Stomach (tissue), 9 donors: ENCODE data around the gene PRMT7. TPM values are rescaled to one million over a fixed set of nuclear protein-coding genes. Genes with fewer than 3 reads are reported as not detected.

Experiments used
- DNase-seq, 2 donors: peaks; one replicate each; pipeline versions ENCODE4 v3.0.0 to v3.0.0-alpha.2; 2013 to 2019
- H3K27ac ChIP-seq, 5 donors: fragments of 200-600 bp in 4 of 5; sonication (generic) in 4 of 5; one replicate each; pipeline ENCODE4 v1.5.1; 2013 to 2019; ENCODE audit warnings: mild to moderate bottlenecking in 1 of 5, moderate library complexity in 1 of 5
- H3K27me3 ChIP-seq, 3 donors: fragments of 200-600 bp; sonication (generic); one replicate each; pipeline ENCODE4 v1.5.1; 2017 to 2019; ENCODE audit warnings: mixed run types in 1 of 3
- H3K36me3 ChIP-seq, 4 donors: fragments of 200-600 bp; sonication (generic); 1 replicate in 3 of 4; 2 replicates in 1 of 4; pipeline ENCODE4 v1.5.1; 2016 to 2019
- H3K4me1 ChIP-seq, 4 donors: fragments of 200-600 bp; sonication (generic); one replicate each; pipeline ENCODE4 v1.5.1; 2016 to 2019
- H3K4me3 ChIP-seq, 4 donors: fragments of 200-600 bp; sonication (generic) in 3 of 4; one replicate each; pipeline ENCODE4 v1.5.1; 2016 to 2019; ENCODE audit warnings: mild to moderate bottlenecking in 1 of 4
- H3K9me3 ChIP-seq, 4 donors: fragments of 200-600 bp; sonication (generic); one replicate each; pipeline ENCODE4 v1.5.1; 2016 to 2019
- EP300 ChIP-seq: sonication (generic); formaldehyde crosslinking; IDR thresholded peaks from one replicate; pipeline ENCODE4 v1.6.1; 2017; ENCODE audit warnings: antibody characterized with exemption
- POLR2A ChIP-seq, 4 donors: fragments of 450-650 bp; IDR thresholded peaks; one replicate each; pipeline ENCODE4 v1.6.1; 2016; ENCODE audit warnings: antibody characterized with exemption in 4 of 4, control low read depth in 2 of 4, mild to moderate bottlenecking in 1 of 4, moderate library complexity in 1 of 4
- POLR2AphosphoS5 ChIP-seq, 3 donors: sonication (generic); formaldehyde crosslinking; IDR thresholded peaks; one replicate each; pipeline ENCODE4 v1.6.1; 2016; ENCODE audit warnings: antibody characterized with exemption in 3 of 3
- WGBS, 5 donors: extraction: QIAGEN DNeasy Blood & Tissue Kit in 3 of 5; methylation state at CpG; one replicate each; pipeline versions ENCODE4 v1.1.5 to v1.1.7; 2013 to 2018; 5-methylcytosine and 5-hydroxymethylcytosine counted together
- intact Hi-C: fragments of 100-400 bp; cut with DNase I; formaldehyde crosslinking; loops from one replicate; pipeline ENCODE4 v1.15.1; 2023; ENCODE audit warnings: low total_unique reads
- polyA plus RNA-seq, 3 donors: library from polyadenylated mRNA; stranded (reverse); fragments of 200-250 nt; gene quantifications; one replicate each; pipeline ENCODE4 v1.2.3, GENCODE V29; 2013
- total RNA-seq, 5 donors: library from RNA; depleted of rRNA; stranded (reverse); fragments of >200 nt; gene quantifications; one replicate each; pipeline versions ENCODE4 v1.1.0 to v1.2.3, GENCODE V29; 2014 to 2016
- TF ChIP-seq, protein P1 (sequence below), 7 experiments: fragments of 450-650 bp in 4 of 7; fragments of 200-600 bp in 3 of 7; sonication (generic) in 3 of 7; IDR thresholded peaks; one replicate each; pipeline ENCODE4 v1.5.1; 2016 to 2019; ENCODE audit warnings: antibody characterized with exemption in 7 of 7, control low read depth in 2 of 7, mild to moderate bottlenecking in 1 of 7
- donor health status: healthy with polysubstance abuse.
- donor health status: Bipolar disorder and iron deficiency.
- donor health status: healthy.

Gene PRMT7
- total and polyA plus RNA-seq, 8 donors: 22.4 to 88.8 (median 37.2) TPM

DNA sequence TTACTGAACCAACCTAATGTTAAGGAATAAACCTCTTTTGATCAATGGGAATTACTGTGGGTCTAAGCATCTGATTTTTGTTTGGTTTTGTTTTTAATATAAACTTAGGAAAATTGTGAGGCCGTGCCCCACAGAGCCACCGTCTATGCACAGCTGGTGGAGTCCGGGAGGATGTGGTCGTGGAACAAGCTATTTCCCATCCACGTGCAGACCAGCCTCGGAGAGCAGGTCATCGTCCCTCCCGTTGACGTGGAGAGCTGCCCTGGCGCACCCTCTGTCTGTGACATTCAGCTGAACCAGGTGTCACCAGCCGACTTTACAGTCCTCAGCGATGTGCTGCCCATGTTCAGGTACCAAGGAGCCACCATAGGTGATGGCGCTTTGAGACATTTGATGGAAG lies 28.4 kb downstream of the PRMT7 start:
- Histone ChIP-seq H3K27ac (no peak overlapping the region), H3K4me1 (no peaks in the 10 kb centered on the region), H3K4me3 (no peak overlapping the region), H3K27me3 (no peaks in the 10 kb centered on the region), H3K9me3 (no peaks in the 10 kb centered on the region), H3K36me3 (peaks cover 49 to 95% (median 84%) of the 10 kb centered on the region in 4 donors)
- TF ChIP-seq POLR2A (IDR thresholded peaks at IDR 0.05): no peak
- no peak for TF ChIP-seq EP300
- no peak for TF ChIP-seq POLR2AphosphoS5 (IDR thresholded peaks at IDR 0.05)
- TF ChIP-seq, protein P1, sequence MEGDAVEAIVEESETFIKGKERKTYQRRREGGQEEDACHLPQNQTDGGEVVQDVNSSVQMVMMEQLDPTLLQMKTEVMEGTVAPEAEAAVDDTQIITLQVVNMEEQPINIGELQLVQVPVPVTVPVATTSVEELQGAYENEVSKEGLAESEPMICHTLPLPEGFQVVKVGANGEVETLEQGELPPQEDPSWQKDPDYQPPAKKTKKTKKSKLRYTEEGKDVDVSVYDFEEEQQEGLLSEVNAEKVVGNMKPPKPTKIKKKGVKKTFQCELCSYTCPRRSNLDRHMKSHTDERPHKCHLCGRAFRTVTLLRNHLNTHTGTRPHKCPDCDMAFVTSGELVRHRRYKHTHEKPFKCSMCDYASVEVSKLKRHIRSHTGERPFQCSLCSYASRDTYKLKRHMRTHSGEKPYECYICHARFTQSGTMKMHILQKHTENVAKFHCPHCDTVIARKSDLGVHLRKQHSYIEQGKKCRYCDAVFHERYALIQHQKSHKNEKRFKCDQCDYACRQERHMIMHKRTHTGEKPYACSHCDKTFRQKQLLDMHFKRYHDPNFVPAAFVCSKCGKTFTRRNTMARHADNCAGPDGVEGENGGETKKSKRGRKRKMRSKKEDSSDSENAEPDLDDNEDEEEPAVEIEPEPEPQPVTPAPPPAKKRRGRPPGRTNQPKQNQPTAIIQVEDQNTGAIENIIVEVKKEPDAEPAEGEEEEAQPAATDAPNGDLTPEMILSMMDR (IDR thresholded peaks at IDR 0.05): no peak
- intact Hi-C loops: no loop called here
- DNase-seq: no peak
- WGBS, 5 donors: 90 to 95% (median 94%) methylated on average over 13 of the region's 13 CpGs

DNA sequence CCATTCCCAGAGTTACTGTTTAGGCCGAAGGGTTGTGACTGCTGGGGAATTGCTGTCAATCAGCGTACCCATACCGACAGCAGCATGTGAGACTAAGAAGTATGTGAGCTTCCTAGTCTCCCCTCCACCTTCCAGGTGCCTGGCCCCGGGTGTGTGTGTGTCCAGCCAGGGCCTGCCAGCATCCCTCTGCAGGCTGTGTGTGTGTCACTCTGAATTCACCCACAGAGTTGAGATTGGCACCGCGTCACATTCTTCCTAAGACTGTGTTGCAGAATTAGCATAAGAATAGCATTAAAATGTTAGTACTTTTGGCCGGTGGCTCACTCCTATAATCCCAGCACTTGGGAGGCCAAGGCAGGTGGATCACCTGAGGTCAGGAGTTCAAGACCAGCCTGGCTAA lies 31.8 kb downstream of the PRMT7 start:
- no peak overlapping the region for H3K27ac ChIP-seq
- no peaks in the 10 kb centered on the region for H3K9me3 ChIP-seq
- no peaks in the 10 kb centered on the region for H3K4me1 ChIP-seq
- TF ChIP-seq POLR2AphosphoS5 (IDR thresholded peaks at IDR 0.05) (no peak), POLR2A (IDR thresholded peaks at IDR 0.05) (no peak), EP300 (no peak)
- TF ChIP-seq, protein P1 (IDR thresholded peaks at IDR 0.05): no peak
- no peaks in the 10 kb centered on the region for H3K27me3 ChIP-seq
- DNase-seq: no peak
- peaks cover 53 to 96% (median 95%) of the 10 kb centered on the region in 4 donors for H3K36me3 ChIP-seq
- WGBS, 5 donors: 91 to 96% (median 94%) methylated on average over 7 of the region's 7 CpGs
- intact Hi-C loops: no loop called here
- no peak overlapping the region for H3K4me3 ChIP-seq

DNA sequence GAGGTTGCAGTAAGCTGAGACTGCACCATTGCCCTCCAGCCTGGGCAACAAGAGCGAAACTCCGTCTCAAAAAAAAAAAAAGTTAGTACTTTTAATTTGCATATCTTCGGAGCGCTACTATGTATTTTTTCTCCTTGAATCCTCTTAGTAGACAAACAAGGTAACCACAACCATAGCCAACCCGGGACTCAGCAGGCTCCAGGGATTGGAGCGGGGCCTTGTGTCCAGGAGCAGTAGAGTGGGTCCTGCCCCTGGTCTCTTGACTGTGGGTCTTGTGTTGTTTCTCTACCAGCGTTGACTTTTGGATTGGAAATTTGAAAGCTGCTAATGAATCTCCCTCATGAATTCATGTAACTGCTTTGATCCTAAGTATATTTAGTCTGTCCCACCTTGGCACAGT lies 32.3 kb downstream of the PRMT7 start:
- no peak overlapping the region for H3K27ac ChIP-seq
- no peaks in the 10 kb centered on the region for H3K9me3 ChIP-seq
- DNase-seq: no peak
- H3K27me3 ChIP-seq: no peaks in the 10 kb centered on the region
- H3K4me3 ChIP-seq: no peak overlapping the region
- intact Hi-C loops: no loop called here
- H3K36me3 ChIP-seq: peaks cover 53 to 96% (median 95%) of the 10 kb centered on the region in 4 donors
- 88 to 96% (median 91%) methylated on average over 7 of the region's 7 CpGs for WGBS, 5 donors
- no peaks in the 10 kb centered on the region for H3K4me1 ChIP-seq
- TF ChIP-seq, protein P1 (IDR thresholded peaks at IDR 0.05): no peak
- no peak for TF ChIP-seq EP300
- no peak for TF ChIP-seq POLR2AphosphoS5 (IDR thresholded peaks at IDR 0.05)

DNA sequence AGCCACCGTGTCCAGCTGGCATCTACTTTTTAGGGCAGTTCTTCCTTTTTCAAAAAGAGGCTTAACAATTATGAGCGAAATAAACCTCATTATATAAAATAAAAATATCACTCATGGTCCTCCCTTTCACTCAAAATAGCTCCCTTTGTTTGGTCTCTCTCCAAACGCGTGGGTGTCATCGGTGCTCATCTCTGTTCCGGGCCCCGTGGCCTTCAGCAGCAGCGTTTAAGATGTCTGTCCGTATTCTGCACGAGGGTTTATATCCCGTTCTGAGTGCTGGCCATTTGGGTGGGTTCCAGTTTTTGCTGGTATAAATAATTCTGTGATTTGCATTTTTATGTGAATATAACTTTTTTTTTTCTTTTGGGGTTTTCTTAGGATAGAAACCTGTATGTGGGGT lies 33.4 kb downstream of the PRMT7 start:
- H3K27ac ChIP-seq: no peak overlapping the region
- H3K27me3 ChIP-seq: no peaks in the 10 kb centered on the region
- TF ChIP-seq POLR2AphosphoS5 (IDR thresholded peaks at IDR 0.05) (no peak), POLR2A (IDR thresholded peaks at IDR 0.05) (no peak), EP300 (no peak)
- TF ChIP-seq, protein P1 (IDR thresholded peaks at IDR 0.05): no peak
- no peak overlapping the region for H3K4me3 ChIP-seq
- intact Hi-C loops: no loop called here
- WGBS, 5 donors: 76 to 85% (median 83%) methylated on average over 11 of the region's 11 CpGs
- no peak for DNase-seq
- H3K9me3 ChIP-seq: no peaks in the 10 kb centered on the region
- H3K4me1 ChIP-seq: no peaks in the 10 kb centered on the region
- peaks cover 44 to 96% (median 95%) of the 10 kb centered on the region in 4 donors for H3K36me3 ChIP-seq
